ENCODE data around the gene GSG1.
"Not testable (repeated sequence)": the region's sequence is repeated elsewhere in the genome, so short reads cannot be mapped to it uniquely, and the experiment has no call there.

GSG1 gene

GRCh38 chr12:13067322-13067721 lies 36.1 kb downstream of the GSG1 start:
- Histone ChIP-seq H3K27me3 (no peaks in the 10 kb centered on the region), H3K4me3 (ENCODE audit: low read depth, low read length) (no peak overlapping the region), H3K9me3 (no peaks in the 10 kb centered on the region), H3K4me1 (no peaks in the 10 kb centered on the region), H3K36me3 (no peaks in the 10 kb centered on the region; the same call in none of the 2 replicates)
- TF ChIP-seq CTCF (IDR thresholded peaks at IDR 0.05; ENCODE audit: low read depth, low read length), result no peak
- DNase-seq, result no peak

GRCh38 chr12:13066459-13066858 lies 37.0 kb downstream of the GSG1 start:
- Histone ChIP-seq H3K4me3 (ENCODE audit: low read depth, low read length) (no peak overlapping the region), H3K9me3 (no peaks in the 10 kb centered on the region), H3K27me3 (no peaks in the 10 kb centered on the region), H3K36me3 (no peaks in the 10 kb centered on the region; the same call in none of the 2 replicates), H3K4me1 (no peaks in the 10 kb centered on the region)
- TF ChIP-seq CTCF (IDR thresholded peaks at IDR 0.05; ENCODE audit: low read depth, low read length), result no peak
- DNase-seq, result no peak

GRCh38 chr12:13066014-13066413 lies 37.5 kb downstream of the GSG1 start:
- H3K27me3 ChIP-seq, result no peaks in the 10 kb centered on the region
- DNase-seq, result no peak
- no peak for TF ChIP-seq CTCF (IDR thresholded peaks at IDR 0.05; ENCODE audit: low read depth, low read length)
- H3K4me3 ChIP-seq (ENCODE audit: low read depth, low read length), result no peak overlapping the region
- H3K36me3 ChIP-seq, result no peaks in the 10 kb centered on the region; the same call in 1 of the 2 replicates
- no peaks in the 10 kb centered on the region for H3K4me1 ChIP-seq
- no peaks in the 10 kb centered on the region for H3K9me3 ChIP-seq

GRCh38 chr12:13062669-13063068 lies 40.8 kb downstream of the GSG1 start:
- TF ChIP-seq CTCF (IDR thresholded peaks at IDR 0.05; ENCODE audit: low read depth, low read length), result no peak
- DNase-seq, result no peak
- Histone ChIP-seq H3K9me3 (no peaks in the 10 kb centered on the region), H3K36me3 (no peaks in the 10 kb centered on the region; the same call in 1 of the 2 replicates), H3K4me3 (ENCODE audit: low read depth, low read length) (no peak overlapping the region), H3K27me3 (no peaks in the 10 kb centered on the region), H3K4me1 (no peaks in the 10 kb centered on the region)

GRCh38 chr12:13061377-13061776 lies 42.1 kb downstream of the GSG1 start:
- H3K36me3 ChIP-seq, result no peaks in the 10 kb centered on the region; the same call in 1 of the 2 replicates
- no peak for DNase-seq
- H3K4me1 ChIP-seq, result no peaks in the 10 kb centered on the region
- no peak for TF ChIP-seq CTCF (IDR thresholded peaks at IDR 0.05; ENCODE audit: low read depth, low read length)
- H3K4me3 ChIP-seq (ENCODE audit: low read depth, low read length), result no peak overlapping the region
- H3K27me3 ChIP-seq, result no peaks in the 10 kb centered on the region
- H3K9me3 ChIP-seq, result no peaks in the 10 kb centered on the region

- Histone ChIP-seq H3K9me3 (no peaks in the 10 kb centered on the region), H3K4me1 (no peaks in the 10 kb centered on the region), H3K36me3 (no peaks in the 10 kb centered on the region; the same call in 1 of the 2 replicates), H3K27me3 (no peaks in the 10 kb centered on the region), H3K4me3 (ENCODE audit: low read depth, low read length) (no peak overlapping the region)
- TF ChIP-seq CTCF (IDR thresholded peaks at IDR 0.05; ENCODE audit: low read depth, low read length), result no peak
- no peak for DNase-seq
These were observed 42.9 kb downstream of the GSG1 start for GRCh38 chr12:13060581-13060980.

- not testable (repeated sequence) for DNase-seq; H3K9me3 ChIP-seq; H3K27me3 ChIP-seq; H3K4me3 ChIP-seq (ENCODE audit: low read depth, low read length); H3K36me3 ChIP-seq; H3K4me1 ChIP-seq
These were observed 49.9 kb downstream of the GSG1 start for GRCh38 chr12:13053617-13054016.
